HG02884 (cell line): Measurements from ENCODE around the gene KLHL33.
A peak's percentile ranks its signal among the peaks of the same experiment; 100 is the strongest.

Source experiments
- ATAC-seq: cut with Tn5 transposase; IDR thresholded peaks from one replicate; pipeline ENCODE4 v1.9.1; 2021; ENCODE audit warnings: mild to moderate bottlenecking, moderate library complexity; ENCODE audit not compliant: unreplicated experiment

Gene KLHL33

GRCh38 chr14:20435582-20436362 is at the start of gene KLHL33:
Gene KLHL33 (minus strand): TSS chr14:20436166. CDS start chr14:20435811, 355 bp downstream.
- no peak for ATAC-seq

GRCh38 chr14:20482382-20482781 is 46.4 kb upstream of the KLHL33 start:
- ATAC-seq, result no peak

DNA sequence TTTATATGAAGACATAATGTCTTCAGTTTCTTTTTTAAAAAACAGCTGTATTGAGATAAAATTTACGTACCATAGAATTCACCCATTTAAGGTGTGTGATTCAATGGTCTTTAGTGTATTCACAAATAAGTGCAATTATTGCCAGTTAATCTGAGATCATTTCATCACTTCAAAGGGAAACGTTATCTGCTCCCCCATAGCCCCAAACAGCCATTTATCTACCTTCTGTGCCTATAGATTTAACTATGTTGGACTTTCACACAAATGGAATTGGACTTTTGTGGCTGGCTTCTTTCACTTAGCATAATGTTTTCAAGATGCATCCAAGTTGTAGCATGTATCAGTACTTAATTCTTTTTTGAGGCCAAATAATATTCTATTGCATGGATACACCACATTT is 42.9 kb upstream of the KLHL33 start:
- ATAC-seq, result no peak

DNA sequence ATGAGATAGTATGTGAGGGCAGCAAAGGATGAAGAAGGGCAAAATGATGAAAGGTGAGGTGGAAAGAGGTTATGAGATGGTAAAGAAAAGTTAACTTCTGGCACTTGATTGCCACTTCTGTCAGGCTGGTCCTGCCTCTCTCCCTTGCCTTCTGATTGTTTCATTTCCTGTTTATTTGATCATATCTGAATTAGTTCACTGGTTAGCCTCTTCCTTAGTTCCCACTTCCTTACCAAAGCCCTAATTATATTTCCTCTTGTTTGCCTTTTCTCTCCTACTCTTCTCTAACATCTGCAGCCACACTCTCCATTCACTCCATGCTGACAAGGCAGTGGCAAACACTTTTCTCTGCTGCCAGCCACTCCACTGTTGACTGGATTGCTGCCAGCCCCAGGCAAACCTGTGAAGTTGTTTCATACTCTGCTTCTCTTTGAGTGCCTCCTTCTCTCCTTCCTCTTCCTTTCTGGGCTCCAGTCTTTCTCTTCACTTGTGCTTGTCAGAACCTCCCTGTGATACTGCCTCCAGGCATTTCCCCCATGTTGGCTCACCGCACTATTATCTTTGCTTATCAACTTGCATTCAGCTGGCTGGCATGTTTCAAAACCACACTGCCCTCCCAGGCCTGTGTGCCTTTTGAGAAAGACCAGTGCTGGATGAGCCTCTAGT is 41.4 kb upstream of the KLHL33 start:
- ATAC-seq, result no peak

DNA sequence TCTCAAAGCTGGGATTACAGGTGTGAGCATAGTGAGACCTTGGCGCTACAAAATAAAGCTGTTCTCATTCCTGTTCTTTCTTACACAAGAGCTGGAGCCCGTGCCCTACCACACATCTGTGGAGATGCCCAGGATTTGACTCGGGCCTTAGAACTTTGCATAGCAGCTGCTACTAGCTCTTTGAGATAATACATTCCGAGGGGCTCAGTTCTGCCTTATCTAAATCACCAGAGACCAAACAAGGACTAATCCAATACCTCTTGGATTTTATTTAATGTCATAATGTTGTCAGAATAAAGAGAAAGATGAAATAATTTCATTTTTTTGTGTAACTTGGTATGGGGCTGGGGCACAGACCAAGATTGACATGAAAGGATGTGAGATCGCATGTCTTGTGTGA is 40.8 kb upstream of the KLHL33 start:
- no peak for ATAC-seq

- ATAC-seq, result no peak
These were observed 36.7 kb upstream of the KLHL33 start for GRCh38 chr14:20472536-20473169.

DNA sequence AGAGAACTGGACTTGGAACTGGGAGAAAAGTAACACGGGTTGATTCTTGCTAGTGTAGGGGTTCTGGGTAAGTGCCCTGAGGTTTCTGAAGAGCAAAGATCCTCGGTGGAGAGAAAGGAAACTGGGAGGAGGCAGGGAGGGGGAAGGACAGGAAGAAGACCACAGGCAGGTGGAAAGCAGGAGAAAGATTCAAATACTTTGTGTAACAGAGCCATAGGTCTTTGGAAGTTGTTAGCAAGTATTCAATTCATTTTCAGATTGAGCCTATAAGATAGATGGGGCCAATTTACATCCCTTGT is 34.6 kb upstream of the KLHL33 start:
- ATAC-seq, result no peak

DNA sequence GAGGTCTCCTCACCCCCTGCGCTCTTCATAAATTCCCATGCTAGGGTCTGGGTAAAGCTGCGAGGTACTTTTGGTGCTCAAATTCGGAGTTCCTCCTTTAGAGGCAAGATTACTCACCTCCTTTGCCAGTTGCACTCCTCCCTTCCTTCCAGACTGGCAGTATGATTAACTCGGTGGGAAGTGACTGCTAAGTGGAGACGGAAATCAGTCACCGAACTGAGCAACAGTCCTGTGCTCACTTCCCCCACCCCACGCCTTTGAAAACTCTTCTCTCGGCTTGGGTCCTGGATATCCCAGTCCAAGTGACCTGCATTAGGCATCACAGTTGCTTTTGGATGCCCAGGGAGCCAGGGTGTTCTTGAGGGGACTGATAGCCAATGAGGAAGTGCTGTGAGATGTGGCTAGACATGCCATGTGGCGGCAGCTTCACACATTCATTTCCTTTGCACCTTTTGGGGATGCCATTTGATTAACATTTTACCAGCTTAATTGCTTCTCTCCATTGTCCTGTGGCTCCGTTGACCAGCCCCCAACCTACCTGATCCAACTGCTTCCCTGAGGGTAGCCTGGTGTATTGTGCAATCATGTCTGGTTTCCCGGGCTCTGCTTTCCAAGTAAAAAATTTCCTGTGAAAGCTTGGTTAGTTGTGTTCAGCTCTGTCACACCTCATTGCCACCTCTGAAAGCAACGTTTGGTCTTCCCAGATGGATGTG is 34.1 kb upstream of the KLHL33 start:
- peak; percentile 52 for ATAC-seq

DNA sequence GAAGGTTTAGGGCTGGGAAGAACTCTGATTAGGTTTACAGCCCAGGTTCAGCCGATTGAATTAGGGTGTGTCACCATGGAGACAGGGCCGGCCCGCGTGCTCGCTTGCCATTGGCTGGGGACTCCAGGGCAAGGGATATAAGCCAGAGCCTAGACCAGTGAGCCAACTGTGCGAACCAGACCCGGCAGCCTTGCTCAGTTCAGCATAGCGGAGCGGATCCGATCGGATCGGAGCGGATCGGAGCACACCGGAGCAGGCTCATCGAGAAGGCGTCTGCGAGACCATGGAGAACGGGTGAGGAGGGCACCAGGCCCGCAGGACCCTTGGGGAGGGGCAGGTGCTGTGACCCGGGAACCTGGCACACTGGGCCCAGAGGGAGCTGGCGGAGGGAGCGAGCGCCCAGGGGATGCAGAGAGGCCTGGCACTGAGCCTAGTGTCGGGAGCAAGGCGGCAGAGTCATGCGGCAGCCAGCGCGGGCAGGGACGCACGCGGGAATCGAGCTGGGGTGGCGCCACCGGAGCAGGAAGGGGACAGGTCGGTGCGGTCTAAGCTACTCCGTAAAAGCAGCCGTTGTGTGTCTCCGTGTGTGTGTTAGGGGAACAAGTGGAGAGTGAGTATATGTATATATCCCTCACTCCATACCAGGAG is 33.4 kb upstream of the KLHL33 start, which contains the start of gene PNP:
PNP (plus strand) TSS at position 165 of the 648 bp plus-strand sequence; CDS start at position 284, 119 bp downstream.
- ATAC-seq, result peak; percentile 90

GRCh38 chr14:20468764-20469241 is 32.8 kb upstream of the KLHL33 start:
- no peak for ATAC-seq

GRCh38 chr14:20461225-20462141 is 25.5 kb upstream of the KLHL33 start, which contains the start of gene PIP4P1:
Gene PIP4P1 (minus strand): TSS chr14:20461434. CDS start chr14:20461325, 109 bp downstream.
- peak; percentile 94 for ATAC-seq

DNA sequence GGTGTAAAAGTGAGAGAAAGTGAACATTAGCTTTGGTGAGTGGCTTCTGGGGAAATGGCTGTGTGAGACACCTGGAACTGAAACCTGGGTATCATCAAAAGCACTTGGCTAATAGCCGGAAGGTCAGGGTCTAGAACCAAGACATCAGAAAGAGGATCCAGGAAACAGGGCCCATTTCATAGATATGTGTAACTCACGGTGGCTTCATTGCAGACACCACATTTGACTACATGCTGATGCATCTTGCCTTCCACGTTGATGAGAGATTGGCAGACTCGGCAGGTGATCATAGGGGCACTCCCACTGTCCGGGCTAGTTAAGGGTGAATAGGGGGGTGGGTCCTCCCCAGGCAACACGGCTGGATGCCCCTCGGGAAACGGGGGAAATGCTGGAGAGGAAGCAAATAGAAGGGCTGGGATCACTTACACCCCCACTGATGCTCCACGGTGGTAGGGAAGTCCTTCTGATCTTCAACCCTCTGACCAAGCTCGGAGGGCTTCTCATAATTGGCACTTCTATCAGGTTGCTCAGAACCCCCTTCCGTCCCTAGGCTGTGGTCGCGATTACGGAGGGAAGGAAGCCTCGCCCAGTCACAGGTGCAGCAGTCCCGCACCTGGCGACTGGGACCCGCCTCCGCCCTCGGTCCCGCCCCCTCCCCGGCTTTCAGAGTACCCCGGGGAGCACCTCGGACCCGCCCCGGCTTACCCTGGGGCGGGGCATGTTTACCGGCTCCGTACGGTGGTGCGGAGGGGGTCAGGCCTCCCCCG is 24.7 kb upstream of the KLHL33 start:
- peak; percentile 2 for ATAC-seq

GRCh38 chr14:20458031-20458789 is 22.2 kb upstream of the KLHL33 start:
- no peak for ATAC-seq

- ATAC-seq, result no peak
These were observed 21.0 kb upstream of the KLHL33 start for GRCh38 chr14:20456971-20457370.

DNA sequence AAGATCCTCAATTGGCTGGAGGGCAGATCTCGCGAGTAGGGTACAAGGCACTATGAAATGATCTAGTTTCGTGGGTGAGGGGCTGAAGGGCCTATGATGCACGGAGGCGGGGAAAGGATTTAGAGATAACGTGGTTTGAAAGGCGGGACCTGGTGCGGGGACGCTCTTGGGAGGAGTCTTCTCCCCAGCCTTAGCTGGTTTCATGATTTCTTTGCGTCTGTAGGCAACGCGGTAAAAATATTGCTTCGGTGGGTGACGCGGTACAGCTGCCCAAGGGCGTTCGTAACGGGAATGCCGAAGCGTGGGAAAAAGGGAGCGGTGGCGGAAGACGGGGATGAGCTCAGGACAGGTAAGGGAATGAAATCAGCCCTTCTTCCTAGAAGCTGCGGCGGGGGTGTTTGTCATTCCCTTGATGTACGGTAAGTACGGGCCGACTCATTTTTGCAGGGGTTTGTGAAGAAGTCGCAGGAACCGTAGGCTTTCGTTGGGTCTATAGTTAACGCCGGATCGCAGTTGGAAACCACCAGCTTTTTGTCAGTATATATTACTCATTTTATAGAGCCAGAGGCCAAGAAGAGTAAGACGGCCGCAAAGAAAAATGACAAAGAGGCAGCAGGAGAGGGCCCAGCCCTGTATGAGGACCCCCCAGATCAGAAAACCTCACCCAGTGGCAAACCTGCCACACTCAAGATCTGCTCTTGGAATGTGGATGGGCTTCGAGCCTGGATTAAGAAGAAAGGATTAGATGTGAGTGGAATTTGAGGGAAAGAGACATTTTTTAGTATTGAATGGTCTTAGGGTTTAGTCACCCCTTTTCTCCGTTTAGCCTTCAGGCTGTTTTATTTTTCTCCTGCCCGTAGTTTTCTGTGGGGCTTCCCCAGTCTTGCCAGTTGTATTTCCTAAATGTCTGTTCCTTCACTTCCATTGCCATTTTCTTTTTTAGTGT is 19.7 kb upstream of the KLHL33 start:
- ATAC-seq, result peak; percentile 51

DNA sequence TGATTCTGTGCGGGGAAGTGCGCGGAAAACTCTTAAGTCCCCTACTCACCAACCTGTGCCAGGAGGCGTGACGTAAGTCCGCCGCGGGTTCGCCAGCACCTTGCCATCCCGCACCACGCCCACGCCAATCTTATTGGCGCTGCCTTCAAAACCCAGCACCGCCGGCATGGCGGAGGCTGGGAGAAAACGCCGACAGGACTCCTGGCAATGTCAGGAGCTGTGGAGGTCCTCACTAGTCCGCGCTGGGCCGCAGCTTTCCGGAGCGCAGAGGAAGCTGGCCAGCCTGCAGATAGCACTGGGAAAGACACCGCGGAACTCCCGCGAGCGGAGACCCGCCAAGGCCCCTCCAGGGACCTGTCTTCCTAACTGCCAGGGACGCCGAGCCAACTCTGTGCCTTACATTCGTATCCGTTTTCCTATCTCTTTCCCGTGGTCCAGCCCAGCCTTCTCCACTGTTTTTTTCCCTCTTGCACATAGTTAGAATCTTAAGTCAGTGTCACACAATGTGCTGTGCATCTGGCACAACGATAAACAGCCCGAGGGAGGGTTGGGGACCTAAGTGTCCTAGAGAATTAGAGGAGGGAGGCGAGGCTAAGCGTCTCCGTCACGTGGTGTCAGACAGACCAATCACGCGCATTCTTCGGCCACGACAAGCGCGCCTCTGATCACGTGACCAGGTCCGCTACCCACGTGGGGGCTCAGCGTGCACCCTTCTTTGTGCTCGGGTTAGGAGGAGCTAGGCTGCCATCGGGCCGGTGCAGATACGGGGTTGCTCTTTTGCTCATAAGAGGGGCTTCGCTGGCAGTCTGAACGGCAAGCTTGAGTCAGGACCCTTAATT is 18.8 kb upstream of the KLHL33 start, which contains the start of the genes APEX1 and OSGEP:
APEX1 (plus strand) TSS at position 711 of the 839 bp plus-strand sequence. CDS start 420 bp downstream, outside the sequence.
OSGEP (minus strand) TSS at position 297 of the 839 bp plus-strand sequence; CDS start at position 168, 129 bp downstream.
- peak; percentile 85 for ATAC-seq
